HG03175 (cell line): ENCODE data around the gene ANKS1B.
"Not testable (repeated sequence)": the region's sequence is repeated elsewhere in the genome, so short reads cannot be mapped to it uniquely, and the experiment has no call there.

Experiments
- ATAC-seq: cut with Tn5 transposase; IDR thresholded peaks from one replicate; pipeline ENCODE4 v1.9.1; 2021; ENCODE audit warnings: mild to moderate bottlenecking, moderate library complexity; ENCODE audit not compliant: unreplicated experiment

ANKS1B gene

GRCh38 chr12:99287136-99287535, 697.6 kb downstream of the ANKS1B start:
- no peak for ATAC-seq

DNA sequence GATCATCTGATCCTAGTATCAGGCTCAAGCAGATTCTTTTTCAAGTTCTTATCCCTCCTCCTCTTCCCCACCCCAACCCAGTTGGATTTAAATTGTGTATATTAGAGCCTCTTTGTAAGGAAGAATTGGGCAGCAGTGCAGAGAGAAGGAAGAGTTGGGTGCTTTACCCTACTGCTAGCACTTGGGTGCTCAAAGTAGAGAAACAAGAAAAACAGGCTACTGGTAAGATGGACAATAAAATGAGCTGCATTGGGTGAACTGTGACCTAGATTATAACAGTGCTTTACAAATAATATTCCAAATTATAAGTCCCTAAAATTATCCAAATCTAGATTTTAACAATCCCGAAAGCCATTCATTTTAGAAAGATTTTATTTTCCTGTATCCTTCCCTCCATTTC, 700.6 kb downstream of the ANKS1B start:
- ATAC-seq = no peak

GRCh38 chr12:99282624-99283023, 702.1 kb downstream of the ANKS1B start:
- ATAC-seq = no peak

- ATAC-seq = no peak
Measured at GRCh38 chr12:99282086-99282485, 702.6 kb downstream of the ANKS1B start.

DNA sequence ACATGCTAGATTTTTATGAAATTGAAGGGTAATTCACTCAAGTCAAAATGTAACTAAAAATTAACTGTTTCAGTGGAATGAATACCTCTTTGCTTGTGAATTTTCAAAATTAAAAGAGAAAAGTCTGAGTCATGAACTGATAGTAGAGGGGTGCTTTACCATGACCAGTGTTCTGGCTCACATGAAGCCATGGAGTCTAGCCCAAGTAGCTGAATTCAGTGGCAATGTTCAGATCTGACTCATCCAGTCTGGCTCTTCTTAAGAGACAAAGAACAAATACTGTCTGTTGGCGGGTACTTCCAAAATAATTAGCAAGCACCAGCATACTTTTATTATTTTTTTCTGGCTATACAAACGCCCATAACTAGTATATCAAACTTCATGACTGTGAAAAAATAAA, 703.5 kb downstream of the ANKS1B start:
- no peak for ATAC-seq

GRCh38 chr12:99278899-99279298, 705.8 kb downstream of the ANKS1B start:
- no peak for ATAC-seq

DNA sequence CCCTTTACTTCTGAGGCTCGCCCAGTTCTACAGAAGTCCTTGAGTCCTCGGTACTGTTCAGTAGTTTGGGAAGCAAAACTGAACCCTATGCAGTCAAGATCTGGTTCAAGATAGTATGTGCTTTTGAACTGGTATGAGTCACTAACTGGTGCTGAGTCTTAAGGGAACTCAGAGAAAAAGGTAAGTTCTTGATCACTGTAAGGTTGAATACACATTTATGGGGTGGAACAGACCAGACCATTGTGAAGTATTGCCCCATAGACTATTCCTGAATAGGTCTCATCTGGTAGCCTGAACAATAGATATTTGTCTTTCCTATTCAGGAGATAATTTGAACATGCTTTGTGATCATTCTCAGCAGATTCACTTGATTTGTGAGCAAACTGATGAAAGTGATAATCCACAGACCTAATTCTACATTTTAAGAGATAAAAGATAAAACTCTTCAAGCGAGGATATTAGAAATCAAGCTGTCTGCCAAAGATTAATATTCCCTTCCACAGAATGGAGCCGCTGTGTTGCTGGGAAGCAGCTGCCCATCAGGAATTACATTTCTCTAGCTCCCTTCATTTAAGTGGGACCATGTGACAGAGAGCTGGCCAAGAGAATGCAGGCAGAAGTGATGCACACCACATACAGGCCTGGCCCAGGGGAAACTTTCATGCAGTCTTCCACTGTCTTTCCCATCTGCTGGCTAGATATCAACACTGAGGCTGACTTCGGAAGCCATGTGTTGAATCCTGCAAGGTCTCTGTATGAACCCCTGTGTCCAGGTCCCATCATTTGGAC, 707.0 kb downstream of the ANKS1B start:
- ATAC-seq = no peak

- ATAC-seq = no peak
Measured at GRCh38 chr12:99271071-99271470, 713.7 kb downstream of the ANKS1B start.

DNA sequence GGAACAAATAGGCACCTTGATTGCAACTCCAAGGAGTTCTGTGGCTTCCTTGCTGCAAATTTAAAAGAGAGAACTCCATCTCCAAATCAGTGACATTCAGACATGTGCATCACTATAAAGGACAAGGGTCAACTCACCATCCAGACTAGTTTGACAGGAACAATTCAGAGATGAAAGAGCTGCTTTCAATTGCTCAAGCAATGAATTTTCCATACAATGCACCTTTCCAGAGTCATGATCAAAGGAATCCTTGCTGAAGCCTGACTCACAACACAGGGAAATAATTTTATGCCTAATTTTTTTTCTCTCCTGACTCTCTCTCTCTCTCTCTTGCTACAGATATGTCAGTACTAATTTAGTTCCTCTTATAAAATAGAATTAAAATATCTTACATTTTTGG, 717.7 kb downstream of the ANKS1B start:
- no peak for ATAC-seq

GRCh38 chr12:99265648-99266047, 719.1 kb downstream of the ANKS1B start:
- ATAC-seq = no peak

- ATAC-seq = no peak
Measured at GRCh38 chr12:99261256-99261655, 723.5 kb downstream of the ANKS1B start.

GRCh38 chr12:99260456-99260996, 724.2 kb downstream of the ANKS1B start:
- ATAC-seq = no peak

GRCh38 chr12:99259040-99259934, 725.4 kb downstream of the ANKS1B start:
- ATAC-seq = no peak

DNA sequence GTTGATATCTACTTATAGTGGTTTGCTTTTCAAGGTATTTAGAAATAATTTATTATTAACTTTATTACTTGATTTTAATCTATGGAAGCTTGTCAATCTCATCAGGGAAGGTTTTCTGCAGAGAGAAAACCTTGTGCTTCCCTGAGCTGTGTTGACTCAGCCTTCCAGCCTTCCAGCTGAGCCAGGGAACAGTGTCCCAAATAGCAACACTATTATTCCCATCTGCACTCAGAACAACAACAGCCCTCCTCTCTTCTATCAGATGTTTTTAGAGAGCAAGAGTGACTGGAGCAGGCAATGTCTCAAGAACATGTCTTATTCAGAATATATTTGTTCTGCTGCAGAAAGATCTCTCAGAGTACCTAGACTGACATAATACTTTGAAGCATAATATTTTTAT, 727.1 kb downstream of the ANKS1B start:
- no peak for ATAC-seq

DNA sequence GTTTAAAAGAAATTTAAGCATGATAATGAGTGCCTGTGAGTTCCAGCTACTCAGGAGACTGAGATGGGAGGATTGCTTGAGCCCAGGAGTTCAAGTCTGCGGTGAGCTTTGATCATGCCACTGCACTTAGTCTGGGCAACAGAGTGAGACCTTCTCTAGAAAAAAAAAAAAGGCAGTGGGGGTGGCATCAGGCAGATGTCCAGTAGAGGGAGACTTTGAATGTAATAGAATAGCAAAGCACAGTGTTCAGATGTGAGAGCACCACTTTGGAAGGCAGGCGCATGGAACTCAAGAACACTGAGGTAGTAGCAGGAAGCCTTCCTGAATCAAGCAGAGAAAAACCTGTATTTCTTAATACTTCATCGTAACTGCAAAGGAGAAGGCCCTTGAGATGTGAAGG, 731.7 kb downstream of the ANKS1B start:
- no peak for ATAC-seq

GRCh38 chr12:99250091-99250490, 734.6 kb downstream of the ANKS1B start:
- no peak for ATAC-seq

GRCh38 chr12:99249543-99249942, 735.2 kb downstream of the ANKS1B start:
- ATAC-seq = no peak

- ATAC-seq = not testable (repeated sequence)
Measured at GRCh38 chr12:99237907-99238538, 746.7 kb downstream of the ANKS1B start.

DNA sequence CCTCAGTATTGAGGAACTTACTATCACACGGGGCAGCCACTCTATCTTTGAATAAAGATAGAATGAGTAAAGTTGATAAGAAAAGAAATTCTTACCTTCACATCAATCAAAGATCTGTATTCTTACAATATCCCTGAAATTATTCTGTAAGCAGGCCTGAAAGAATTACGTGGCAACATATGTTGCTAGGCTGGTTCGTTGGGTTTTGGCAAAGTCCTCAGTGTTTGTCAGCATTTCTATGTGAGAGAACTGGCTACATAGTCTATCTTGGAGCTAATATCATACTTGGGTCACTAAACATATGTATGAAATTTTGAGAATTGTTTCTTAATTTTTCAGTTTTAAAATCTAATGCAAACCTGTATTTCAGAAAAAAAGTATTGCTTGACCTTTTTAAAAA, 749.4 kb downstream of the ANKS1B start:
- no peak for ATAC-seq

GRCh38 chr12:99234702-99235101, 750.0 kb downstream of the ANKS1B start:
- no peak for ATAC-seq

- no peak for ATAC-seq
Measured at GRCh38 chr12:99232324-99232723, 752.4 kb downstream of the ANKS1B start.
